ENCODE results near the gene RNU1-2. TPM values are rescaled to one million over a fixed set of nuclear protein-coding genes. Genes with fewer than 3 reads are reported as not detected.
A peak's percentile ranks its signal among the peaks of the same experiment; 100 is the strongest.
"Not testable (repeated sequence)": the region's sequence is repeated elsewhere in the genome, so short reads cannot be mapped to it uniquely, and the experiment has no call there.

The RNU1-2 gene
- total RNA-seq, 4 donors from 2014 or later = under 0.01 TPM

DNA sequence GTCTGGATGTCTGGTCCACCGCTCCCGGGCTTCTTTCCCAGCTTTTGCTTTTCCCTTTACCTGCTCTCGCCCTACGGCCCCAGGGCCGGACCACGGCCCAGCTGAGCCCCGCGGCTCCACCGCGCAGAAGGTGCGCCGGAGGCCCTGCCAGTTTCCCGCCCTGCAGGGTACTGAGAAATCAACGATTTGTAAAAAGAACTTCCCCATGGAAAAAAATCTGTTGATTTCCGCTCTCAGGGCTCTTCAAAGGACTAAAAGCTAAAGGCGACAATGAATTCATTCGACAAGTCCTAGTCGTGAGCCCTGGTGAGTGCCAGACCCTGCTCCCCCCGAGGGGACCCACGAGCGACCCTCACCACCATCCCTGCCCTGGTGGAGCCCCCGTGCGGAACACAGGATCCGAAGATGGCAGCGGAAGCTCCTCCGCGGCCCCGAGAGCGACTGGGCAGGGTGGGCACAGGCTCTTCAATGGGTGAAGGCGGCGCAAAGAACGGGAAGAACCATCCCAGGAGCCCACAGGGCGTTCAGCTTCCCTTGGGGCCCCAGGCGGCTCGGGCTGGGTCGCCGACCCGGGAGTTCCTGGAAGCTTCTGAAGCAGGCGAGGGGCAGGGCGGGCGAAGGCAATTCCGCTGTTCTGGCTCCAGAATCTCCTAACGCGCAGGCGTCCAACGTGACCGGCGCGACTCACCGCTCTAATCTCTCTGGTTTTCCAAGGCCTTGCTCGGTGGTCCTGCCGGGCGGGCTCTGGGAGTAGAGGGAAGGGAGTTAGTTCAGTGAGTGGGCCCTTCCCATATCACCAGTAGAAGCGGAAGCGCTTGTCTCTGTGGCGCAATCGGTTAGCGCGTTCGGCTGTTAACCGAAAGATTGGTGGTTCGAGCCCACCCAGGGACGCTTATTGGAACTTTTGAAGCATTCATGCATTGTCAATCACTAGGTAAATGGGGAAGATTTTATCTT, 6.6 kb upstream of the RNU1-2 start:
- Histone ChIP-seq H3K4me1 (peaks cover 17% of the 10 kb centered on the region), H3K27ac (peak overlapping the region; percentile 77), H3K27me3 (no peaks in the 10 kb centered on the region), H3K36me3 (no peaks in the 10 kb centered on the region), H3K4me3 (peak overlapping the region; percentile 66), H3K9me3 (no peaks in the 10 kb centered on the region)
- TF ChIP-seq, protein P1, sequence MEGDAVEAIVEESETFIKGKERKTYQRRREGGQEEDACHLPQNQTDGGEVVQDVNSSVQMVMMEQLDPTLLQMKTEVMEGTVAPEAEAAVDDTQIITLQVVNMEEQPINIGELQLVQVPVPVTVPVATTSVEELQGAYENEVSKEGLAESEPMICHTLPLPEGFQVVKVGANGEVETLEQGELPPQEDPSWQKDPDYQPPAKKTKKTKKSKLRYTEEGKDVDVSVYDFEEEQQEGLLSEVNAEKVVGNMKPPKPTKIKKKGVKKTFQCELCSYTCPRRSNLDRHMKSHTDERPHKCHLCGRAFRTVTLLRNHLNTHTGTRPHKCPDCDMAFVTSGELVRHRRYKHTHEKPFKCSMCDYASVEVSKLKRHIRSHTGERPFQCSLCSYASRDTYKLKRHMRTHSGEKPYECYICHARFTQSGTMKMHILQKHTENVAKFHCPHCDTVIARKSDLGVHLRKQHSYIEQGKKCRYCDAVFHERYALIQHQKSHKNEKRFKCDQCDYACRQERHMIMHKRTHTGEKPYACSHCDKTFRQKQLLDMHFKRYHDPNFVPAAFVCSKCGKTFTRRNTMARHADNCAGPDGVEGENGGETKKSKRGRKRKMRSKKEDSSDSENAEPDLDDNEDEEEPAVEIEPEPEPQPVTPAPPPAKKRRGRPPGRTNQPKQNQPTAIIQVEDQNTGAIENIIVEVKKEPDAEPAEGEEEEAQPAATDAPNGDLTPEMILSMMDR (IDR thresholded peaks at IDR 0.05) = no peak
- TF ChIP-seq POLR2AphosphoS5 (IDR thresholded peaks at IDR 0.05) (peak in 1 of 3 donors; percentile 73), EP300 (IDR thresholded peaks at IDR 0.05) (no peak), POLR2A (IDR thresholded peaks at IDR 0.05) (no peak)
- WGBS = 6% methylated on average over 38 of the region's 63 CpGs
- DNase-seq (ENCODE audit: low spot score in 2 of 2) = peak; percentile 90 to 96

DNA sequence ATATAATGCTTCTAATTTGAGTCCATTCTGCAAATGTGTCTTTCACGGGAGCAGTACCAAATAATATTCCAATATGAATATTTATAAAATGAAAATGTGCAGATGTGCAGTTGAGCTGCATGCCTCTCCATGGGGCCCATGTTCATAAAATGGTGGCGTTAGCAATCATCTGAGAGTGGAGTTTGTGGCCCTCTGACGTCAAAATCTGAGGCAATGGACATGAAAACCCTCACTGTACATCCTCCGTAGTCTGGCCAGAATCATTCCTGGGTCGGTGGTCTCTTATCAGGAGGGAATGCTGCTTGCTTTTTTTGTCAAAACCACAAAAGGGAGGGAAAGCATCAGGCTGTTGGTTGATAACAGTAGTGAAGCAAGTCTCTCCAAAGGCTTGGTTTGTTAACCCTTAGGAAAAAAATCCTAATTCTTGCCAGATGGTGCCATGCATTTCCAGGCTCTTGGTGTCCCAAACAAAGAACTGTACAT, 5.2 kb upstream of the RNU1-2 start:
- H3K4me1 ChIP-seq = peaks cover 20% of the 10 kb centered on the region
- H3K4me3 ChIP-seq; H3K27ac ChIP-seq; DNase-seq (ENCODE audit: low spot score in 2 of 2); H3K9me3 ChIP-seq; H3K27me3 ChIP-seq; H3K36me3 ChIP-seq: not testable (repeated sequence)
- WGBS = 78% methylated on average over 5 of the region's 5 CpGs

DNA sequence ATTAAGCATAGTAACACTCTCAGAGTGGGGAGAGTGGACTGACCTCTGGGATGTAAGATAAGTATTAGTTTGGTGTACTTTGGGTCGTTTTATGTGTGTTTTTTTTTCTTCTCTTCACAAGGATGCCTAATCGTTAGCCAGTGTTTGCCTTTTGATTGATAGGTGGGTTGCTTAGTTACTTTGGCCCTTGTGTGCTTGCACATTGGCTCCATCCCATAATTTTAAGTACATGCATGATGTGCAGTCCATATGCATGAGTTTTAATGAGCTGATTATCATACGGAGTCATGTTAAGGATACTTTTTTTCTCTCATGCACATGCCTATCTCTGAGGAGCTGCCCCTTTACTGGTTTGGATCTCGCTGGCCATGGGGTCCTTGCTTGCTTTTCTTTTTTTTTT, 4.7 kb upstream of the RNU1-2 start:
- H3K27me3 ChIP-seq; H3K4me3 ChIP-seq; H3K36me3 ChIP-seq; H3K9me3 ChIP-seq; H3K27ac ChIP-seq; DNase-seq (ENCODE audit: low spot score in 2 of 2): not testable (repeated sequence)
- peaks cover 20% of the 10 kb centered on the region for H3K4me1 ChIP-seq
- 60% methylated on average over 4 of the region's 4 CpGs for WGBS

DNA sequence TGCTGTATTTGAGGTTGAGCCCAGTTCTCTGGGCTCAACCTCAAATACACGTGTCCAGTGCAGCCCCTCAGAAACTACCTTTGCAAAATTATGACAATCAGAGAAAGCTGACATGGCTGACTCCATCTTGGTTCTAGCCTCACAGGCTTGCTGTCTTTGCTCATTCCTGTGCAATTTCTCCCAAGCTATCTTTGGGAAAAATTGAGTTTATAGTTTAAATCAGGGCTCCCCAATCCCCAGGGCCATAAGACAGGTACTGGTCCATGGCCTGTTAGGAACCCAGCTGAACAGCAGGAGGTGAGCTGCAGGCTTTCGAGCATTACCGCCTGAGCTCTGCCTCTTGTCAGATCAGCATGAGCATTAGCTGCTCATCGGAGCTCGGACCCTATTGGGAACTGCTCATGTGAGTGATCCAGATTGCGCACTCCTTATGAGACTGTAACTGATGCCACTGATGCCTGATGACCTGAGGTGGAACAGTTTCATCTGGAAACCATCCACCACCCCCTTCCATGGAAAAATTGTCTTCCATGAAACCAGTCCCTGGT, 2.7 kb upstream of the RNU1-2 start:
- not testable (repeated sequence) for H3K4me3 ChIP-seq; DNase-seq (ENCODE audit: low spot score in 2 of 2); H3K36me3 ChIP-seq; H3K9me3 ChIP-seq; H3K27ac ChIP-seq; H3K27me3 ChIP-seq
- 69% methylated on average over 6 of the region's 6 CpGs for WGBS
- H3K4me1 ChIP-seq = peaks cover 30% of the 10 kb centered on the region

DNA sequence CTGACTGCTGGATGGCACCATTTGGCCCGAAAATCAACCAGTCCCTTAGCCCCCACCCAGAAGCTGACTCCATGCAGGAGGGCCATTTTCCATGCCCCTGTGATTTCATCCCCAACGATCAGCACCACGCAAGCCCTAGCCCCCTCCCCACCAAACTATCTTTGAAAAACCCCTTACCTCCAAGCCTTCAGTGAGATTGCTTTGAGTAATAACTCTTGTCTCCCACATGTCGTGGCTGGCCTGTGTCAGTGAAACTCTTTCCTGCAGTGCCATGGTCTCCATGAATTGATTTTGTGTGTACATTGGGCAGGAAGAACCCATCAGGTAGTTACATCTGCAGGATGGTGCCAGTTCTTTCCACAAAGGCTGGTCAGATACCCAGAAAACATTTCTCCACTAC, 2.0 kb upstream of the RNU1-2 start:
- not testable (repeated sequence) for H3K9me3 ChIP-seq; DNase-seq (ENCODE audit: low spot score in 2 of 2); H3K27me3 ChIP-seq; H3K4me3 ChIP-seq; H3K36me3 ChIP-seq; H3K27ac ChIP-seq
- peaks cover 27% of the 10 kb centered on the region for H3K4me1 ChIP-seq
- 58% methylated on average over 4 of the region's 4 CpGs for WGBS

DNA sequence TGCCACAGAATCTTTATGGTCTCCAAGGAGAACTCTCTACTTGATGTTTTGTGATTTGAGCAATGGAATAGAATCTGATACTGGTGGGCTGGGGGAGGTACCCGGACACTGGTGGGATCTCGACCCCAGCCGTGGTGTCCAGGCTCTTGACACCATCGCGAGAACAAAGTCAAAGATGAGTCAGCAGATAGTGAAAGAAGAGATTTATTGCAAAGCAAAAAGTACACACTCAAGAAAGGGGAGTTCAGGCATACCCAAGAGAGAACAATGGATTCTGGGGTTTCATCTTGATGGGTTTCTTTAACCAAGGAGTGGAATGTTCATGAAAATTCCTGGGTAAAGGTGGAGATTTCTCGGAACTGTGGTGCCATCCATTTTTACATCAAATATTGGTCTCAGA, 1.4 kb upstream of the RNU1-2 start:
- H3K4me1 ChIP-seq = peaks cover 23% of the 10 kb centered on the region
- not testable (repeated sequence) for H3K27ac ChIP-seq; H3K27me3 ChIP-seq; DNase-seq (ENCODE audit: low spot score in 2 of 2); H3K9me3 ChIP-seq; H3K4me3 ChIP-seq; H3K36me3 ChIP-seq
- 84% methylated on average over 6 of the region's 6 CpGs for WGBS

DNA sequence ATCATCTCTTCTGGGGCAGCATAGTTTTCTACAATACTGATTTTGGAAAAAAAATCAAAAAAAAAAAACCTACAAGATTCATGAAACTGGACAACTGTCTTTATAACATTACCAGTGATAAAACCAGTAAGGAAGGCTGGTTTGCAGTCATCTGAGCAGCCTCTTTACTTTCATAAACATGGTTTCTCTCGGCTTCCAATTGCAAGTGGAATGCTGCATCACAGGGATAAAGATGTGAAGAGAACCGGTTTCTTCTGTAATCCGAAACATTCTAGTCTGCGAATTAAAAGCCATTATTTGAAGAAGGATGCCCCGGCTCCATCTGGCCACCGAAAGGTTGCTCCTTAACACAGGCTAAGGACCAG, 565 bp upstream of the RNU1-2 start:
- Histone ChIP-seq H3K4me1 (peaks cover 16% of the 10 kb centered on the region), H3K4me3 (peak overlapping the region; percentile 33), H3K27ac (peak overlapping the region; percentile 85)
- not testable (repeated sequence) for H3K36me3 ChIP-seq; DNase-seq (ENCODE audit: low spot score in 2 of 2); H3K9me3 ChIP-seq; H3K27me3 ChIP-seq
- 0% methylated on average over 6 of the region's 6 CpGs for WGBS

DNA sequence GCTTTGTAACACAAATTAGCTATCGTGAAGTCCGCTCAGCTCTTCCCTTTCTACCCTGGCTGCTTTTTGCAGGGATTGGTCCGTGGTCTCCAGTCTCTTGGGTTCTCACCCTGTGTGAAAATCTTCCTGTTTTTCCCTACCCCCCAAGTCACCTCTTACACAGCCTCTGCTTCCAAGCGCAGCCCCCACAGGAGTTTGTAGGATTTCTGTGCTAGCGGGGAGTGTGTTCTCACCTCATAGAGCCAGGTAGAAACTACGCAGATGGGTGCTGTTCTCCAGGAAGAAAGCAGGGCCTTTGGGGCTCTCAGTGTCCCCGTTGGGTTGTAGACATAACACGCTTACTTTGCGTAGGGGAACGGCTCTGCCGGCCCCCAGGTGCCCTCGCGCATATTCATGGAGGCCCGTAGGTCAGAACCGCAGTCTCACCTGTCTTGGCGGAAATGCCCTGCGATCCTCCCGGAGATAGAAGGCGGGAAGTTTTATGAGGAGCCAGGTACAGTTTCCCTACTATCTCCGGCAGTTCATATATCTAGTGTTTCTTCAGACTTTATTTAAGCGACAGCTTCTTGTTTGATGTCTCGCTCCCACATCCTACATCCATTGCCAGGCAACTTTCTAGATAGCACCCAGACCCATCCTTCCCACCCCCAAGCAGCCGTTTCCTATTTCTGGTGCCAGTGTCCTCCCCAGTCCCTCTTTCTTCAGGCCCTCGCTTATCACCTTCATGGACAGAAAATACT, 706 bp downstream of the RNU1-2 start:
- not testable (repeated sequence) for H3K36me3 ChIP-seq, H3K9me3 ChIP-seq, H3K27me3 ChIP-seq
- peak overlapping the region; percentile 70 for H3K27ac ChIP-seq
- WGBS = 26% methylated on average over 20 of the region's 24 CpGs
- peaks cover 16% of the 10 kb centered on the region for H3K4me1 ChIP-seq
- DNase-seq (ENCODE audit: low spot score in 2 of 2) = peak in 1 of 2 donors; percentile 80
- peak overlapping the region; percentile 25 for H3K4me3 ChIP-seq

DNA sequence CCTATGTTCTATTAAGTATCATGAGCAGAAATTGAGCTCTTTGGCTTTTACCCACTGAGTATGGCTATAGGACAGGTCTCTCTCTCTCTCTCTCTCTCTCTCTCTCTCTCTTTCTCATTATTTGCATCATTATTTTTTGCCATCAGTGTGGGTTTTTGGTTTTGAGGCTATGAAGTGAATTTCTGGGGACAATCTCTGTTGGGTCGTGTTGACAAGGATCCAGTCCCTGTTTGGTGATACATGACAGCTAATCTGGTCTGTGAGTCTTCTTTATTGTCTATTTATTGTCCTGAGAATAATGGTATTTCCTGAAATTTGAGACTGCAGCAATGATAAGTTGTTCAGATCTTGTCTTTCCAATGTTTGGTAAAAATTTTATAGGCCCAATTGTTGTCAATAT, 1.9 kb downstream of the RNU1-2 start:
- 64% methylated on average over 1 of the region's 1 CpG for WGBS
- not testable (repeated sequence) for DNase-seq (ENCODE audit: low spot score in 2 of 2)

DNA sequence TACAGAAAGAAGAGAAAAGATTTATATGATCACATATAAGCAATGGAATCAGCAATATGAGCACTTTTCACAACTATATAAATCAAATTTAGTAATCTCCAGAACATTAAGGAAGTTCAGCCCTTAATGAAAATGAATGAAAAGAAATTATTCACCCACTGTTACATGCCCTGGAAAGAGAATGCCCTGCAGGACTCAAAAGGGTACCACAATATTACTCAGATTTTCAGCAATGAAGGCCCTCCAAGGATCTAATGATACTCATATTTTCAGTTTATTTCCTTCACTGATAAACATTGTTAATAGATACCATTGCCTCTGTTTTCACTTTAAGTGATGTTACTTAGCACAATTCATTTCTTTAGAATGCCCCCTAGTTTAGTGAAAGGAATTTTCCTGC, 2.5 kb downstream of the RNU1-2 start:
- peaks cover 17% of the 10 kb centered on the region for H3K4me1 ChIP-seq
- H3K36me3 ChIP-seq, H3K9me3 ChIP-seq: not testable (repeated sequence)

More for the DNA sequence above, 1.9 kb downstream of the RNU1-2 start:
- not testable (repeated sequence) for H3K27ac ChIP-seq, H3K9me3 ChIP-seq, H3K36me3 ChIP-seq, H3K4me3 ChIP-seq, H3K27me3 ChIP-seq
- peaks cover 16% of the 10 kb centered on the region for H3K4me1 ChIP-seq

DNA sequence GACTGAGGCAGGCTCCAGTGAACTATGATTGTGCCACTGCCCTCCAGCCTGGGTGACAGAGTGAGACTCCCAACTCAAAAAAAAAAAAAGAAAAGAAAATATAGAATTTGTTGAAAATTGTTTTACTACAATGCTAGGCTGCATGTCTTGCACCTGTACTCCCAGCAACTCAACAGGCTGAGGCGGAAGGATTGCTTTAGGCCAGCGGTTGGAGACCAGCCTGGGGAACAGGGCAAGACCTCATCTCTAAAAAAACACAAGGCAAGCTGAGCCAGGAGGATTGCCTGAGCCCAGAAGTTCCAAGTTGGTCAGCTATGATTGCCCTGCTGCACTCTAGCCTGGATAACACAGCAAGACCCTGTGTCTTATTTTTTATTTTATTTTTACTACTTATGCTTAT, 3.2 kb downstream of the RNU1-2 start:
- H3K27ac ChIP-seq; H3K4me3 ChIP-seq; DNase-seq (ENCODE audit: low spot score in 2 of 2); H3K9me3 ChIP-seq; H3K27me3 ChIP-seq; H3K36me3 ChIP-seq: not testable (repeated sequence)
- peaks cover 24% of the 10 kb centered on the region for H3K4me1 ChIP-seq
- 92% methylated on average over 2 of the region's 2 CpGs for WGBS

More for the DNA sequence above, 2.5 kb downstream of the RNU1-2 start:
- not testable (repeated sequence) for DNase-seq (ENCODE audit: low spot score in 2 of 2); H3K27me3 ChIP-seq; H3K4me3 ChIP-seq; H3K27ac ChIP-seq

Measured in suprapubic skin (tissue), 4 donors.